ENCODE results near the gene SLC12A2. TPM values are rescaled to one million over a fixed set of nuclear protein-coding genes. Genes with fewer than 3 reads are reported as not detected.

Gene SLC12A2
- total RNA-seq, 4 donors from 2014 or later: 105 to 137 (median 129) TPM

DNA sequence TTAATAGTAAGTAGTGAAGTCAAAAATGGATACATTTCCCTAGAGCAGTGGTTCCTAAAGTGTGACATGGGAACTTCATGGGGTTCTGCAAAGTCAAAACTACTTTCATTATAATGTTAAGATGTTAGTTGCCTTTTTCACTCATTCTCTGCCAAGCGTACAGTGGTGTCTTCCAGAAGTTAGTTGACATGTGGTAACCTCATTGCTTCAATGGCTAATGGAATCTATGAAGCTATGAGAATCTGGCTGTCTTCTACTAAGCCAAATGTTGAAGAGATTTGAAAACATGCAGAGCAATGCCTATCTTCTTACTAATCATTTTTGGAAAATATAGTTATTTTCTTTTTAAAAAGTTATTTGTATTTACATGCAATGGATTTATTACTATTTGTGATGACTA, 111.8 kb downstream of the SLC12A2 start:
- Histone ChIP-seq H3K27me3 (no peaks in the 10 kb centered on the region), H3K36me3 (peaks cover 0 to 11% of the 10 kb centered on the region in 2 donors), H3K9me3 (no peaks in the 10 kb centered on the region), H3K4me1 (peaks cover 0 to 21% (median 0%) of the 10 kb centered on the region in 3 donors), H3K27ac (peak overlapping the region in 1 of 4 donors; percentile 20), H3K4me3 (no peak overlapping the region)
- WGBS, 2 donors (ENCODE audit: low coverage in 1 of 2): 93 to 95% methylated on average over 1 of the region's 1 CpG
- no peak for ATAC-seq
- TF ChIP-seq POLR2AphosphoS5 (IDR thresholded peaks at IDR 0.05) (no peak), EP300 (IDR thresholded peaks at IDR 0.05) (no peak), CTCF (IDR thresholded peaks at IDR 0.05) (no peak)

DNA sequence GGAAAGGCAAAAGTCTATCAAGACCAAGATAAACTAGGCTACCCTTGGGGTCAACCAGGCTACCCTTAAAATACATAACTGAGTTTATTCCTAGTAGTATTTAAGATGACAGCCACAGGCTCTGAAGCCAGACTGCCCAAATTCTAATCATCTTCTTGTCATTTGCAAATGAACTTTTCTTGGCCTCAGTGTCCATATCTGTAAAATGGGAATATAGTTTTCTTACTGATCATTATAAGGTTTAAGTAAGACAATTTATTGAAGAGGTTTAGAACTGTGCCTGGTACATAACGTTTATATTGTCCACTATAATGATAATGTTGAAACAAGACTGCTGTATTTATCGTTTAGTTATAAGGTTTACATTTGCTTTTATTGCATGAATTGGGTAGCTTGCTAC, 112.5 kb downstream of the SLC12A2 start:
- TF ChIP-seq EP300 (IDR thresholded peaks at IDR 0.05) (no peak), CTCF (IDR thresholded peaks at IDR 0.05) (no peak), POLR2A (IDR thresholded peaks at IDR 0.05) (no peak), POLR2AphosphoS5 (IDR thresholded peaks at IDR 0.05) (no peak)
- peaks cover 0 to 26% (median 0%) of the 10 kb centered on the region in 3 donors for H3K4me1 ChIP-seq
- WGBS, 2 donors (ENCODE audit: low coverage in 1 of 2): 72 to 95% methylated on average over 2 of the region's 2 CpGs
- peak overlapping the region in 1 of 4 donors; percentile 20 for H3K27ac ChIP-seq
- H3K36me3 ChIP-seq: peaks cover 0 to 9% of the 10 kb centered on the region in 2 donors
- no peak overlapping the region for H3K4me3 ChIP-seq
- no peaks in the 10 kb centered on the region for H3K9me3 ChIP-seq
- no peaks in the 10 kb centered on the region for H3K27me3 ChIP-seq
- ATAC-seq: no peak

- no peak for ATAC-seq
- peaks cover 0 to 33% (median 5%) of the 10 kb centered on the region in 3 donors for H3K4me1 ChIP-seq
- H3K27me3 ChIP-seq: no peaks in the 10 kb centered on the region
Observed at GRCh38 chr5:128196791-128197190, 113.2 kb downstream of the SLC12A2 start.

GRCh38 chr5:128197896-128198522, 114.4 kb downstream of the SLC12A2 start:
- TF ChIP-seq EP300 (IDR thresholded peaks at IDR 0.05) (no peak), CTCF (IDR thresholded peaks at IDR 0.05) (no peak), POLR2A (IDR thresholded peaks at IDR 0.05) (no peak), POLR2AphosphoS5 (IDR thresholded peaks at IDR 0.05) (no peak)

More at GRCh38 chr5:128196791-128197190, 113.2 kb downstream of the SLC12A2 start:
- 37 to 54% methylated on average over 3 of the region's 3 CpGs for WGBS, 2 donors (ENCODE audit: low coverage in 1 of 2)
- peak overlapping the region in 2 of 4 donors; percentile 35 to 59 for H3K27ac ChIP-seq
- peaks cover 0 to 9% of the 10 kb centered on the region in 2 donors for H3K36me3 ChIP-seq
- TF ChIP-seq POLR2AphosphoS5 (IDR thresholded peaks at IDR 0.05): peak; percentile 6
- TF ChIP-seq POLR2A (IDR thresholded peaks at IDR 0.05): no peak
- no peaks in the 10 kb centered on the region for H3K9me3 ChIP-seq
- H3K4me3 ChIP-seq: no peak overlapping the region

DNA sequence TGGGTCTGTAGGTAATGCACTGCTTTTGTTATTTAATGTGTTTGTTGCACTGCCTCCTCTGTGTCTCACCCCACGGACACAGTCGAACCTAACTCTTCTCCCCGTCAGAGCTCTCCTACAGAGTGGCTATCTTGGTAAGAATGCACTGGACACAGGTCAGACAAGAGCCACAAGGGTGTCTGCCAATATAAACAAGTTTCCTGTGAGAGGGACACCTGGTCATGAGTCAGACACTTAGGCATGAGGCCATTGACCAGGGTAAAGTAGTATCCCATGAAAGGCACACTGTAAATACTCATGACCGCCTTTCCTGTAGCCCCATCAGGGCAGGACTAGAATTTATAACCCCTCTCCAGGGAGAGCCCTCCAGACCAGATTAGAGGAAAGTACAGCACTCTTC, 115.5 kb downstream of the SLC12A2 start:
- Histone ChIP-seq H3K27ac (no peak overlapping the region), H3K36me3 (no peaks in the 10 kb centered on the region), H3K9me3 (no peaks in the 10 kb centered on the region), H3K4me3 (no peak overlapping the region), H3K4me1 (peaks cover 0 to 35% (median 5%) of the 10 kb centered on the region in 3 donors), H3K27me3 (no peaks in the 10 kb centered on the region)
- 67 to 72% methylated on average over 1 to 4 of the region's 4 CpGs for WGBS, 2 donors (ENCODE audit: low coverage in 1 of 2)
- ATAC-seq: no peak
- peak; percentile 9 for TF ChIP-seq POLR2AphosphoS5 (IDR thresholded peaks at IDR 0.05)
- TF ChIP-seq EP300 (IDR thresholded peaks at IDR 0.05): no peak
- no peak for TF ChIP-seq CTCF (IDR thresholded peaks at IDR 0.05)
- no peak for TF ChIP-seq POLR2A (IDR thresholded peaks at IDR 0.05)

More at GRCh38 chr5:128197896-128198522, 114.4 kb downstream of the SLC12A2 start:
- Histone ChIP-seq H3K4me3 (no peak overlapping the region), H3K27me3 (no peaks in the 10 kb centered on the region), H3K27ac (no peak overlapping the region), H3K4me1 (peaks cover 0 to 35% (median 5%) of the 10 kb centered on the region in 3 donors), H3K36me3 (no peaks in the 10 kb centered on the region), H3K9me3 (no peaks in the 10 kb centered on the region)
- WGBS, 2 donors (ENCODE audit: low coverage in 1 of 2): 87 to 100% methylated on average over 2 to 4 of the region's 4 CpGs
- ATAC-seq: no peak
